Thoracic aorta (tissue), 2 donors: Measurements from ENCODE around the gene DUSP22. TPM values are rescaled to one million over a fixed set of nuclear protein-coding genes. Genes with fewer than 3 reads are reported as not detected.

ENCODE experiments used
- ATAC-seq: fragments of 150-250 bp; one replicate; pipeline ENCODE4 v1.8.0; 2017; ENCODE audit warnings: low read depth; ENCODE audit not compliant: insufficient number of reproducible peaks, low FRiP score
- DNase-seq: peaks from one replicate; pipeline ENCODE4 v3.0.0-alpha.2; 2020; ENCODE audit warnings: low spot score
- H3K27ac ChIP-seq, 2 donors: fragments of 200-600 bp; sonication (generic); 1 replicate in 1 of 2; 2 replicates in 1 of 2; pipeline ENCODE4 v1.5.1; 2016; ENCODE audit warnings: mild to moderate bottlenecking in 2 of 2, moderate library complexity in 2 of 2
- H3K27me3 ChIP-seq: fragments of 200-600 bp; sonication (generic); replicated peaks from 2 replicates; pipeline ENCODE4 v1.6.0; 2016; ENCODE audit warnings: mild to moderate bottlenecking; ENCODE audit not compliant: insufficient read depth
- H3K36me3 ChIP-seq: fragments of 200-600 bp; sonication (generic); one replicate; pipeline ENCODE4 v1.5.1; 2016
- H3K4me1 ChIP-seq, 2 donors: fragments of 200-600 bp; sonication (generic); 1 replicate in 1 of 2; 2 replicates in 1 of 2; pipeline versions ENCODE4 v1.5.1 to v1.6.0; 2016; ENCODE audit warnings: low read depth in 2 of 2, mild to moderate bottlenecking in 1 of 2; ENCODE audit not compliant: control insufficient read depth in 1 of 2
- H3K4me3 ChIP-seq: fragments of 200-600 bp; sonication (generic); 2 replicates; pipeline ENCODE4 v1.5.1; 2016; ENCODE audit warnings: mild to moderate bottlenecking
- H3K9me3 ChIP-seq: fragments of 200-600 bp; sonication (generic); 2 replicates; pipeline ENCODE4 v1.5.1; 2016
- CTCF ChIP-seq: fragments of 200-600 bp; sonication (generic); IDR thresholded peaks from one replicate; pipeline ENCODE4 v1.5.1; 2019; ENCODE audit warnings: antibody characterized with exemption
- total RNA-seq, 2 donors: library from RNA; depleted of rRNA; stranded (reverse); fragments of >200 nt; gene quantifications; one replicate each; pipeline versions ENCODE4 v1.1.0 to v1.2.3, GENCODE V29; 2016

The DUSP22 gene
- total RNA-seq, 2 donors from 2014 or later: 49.0 to 74.6 TPM

GRCh38 chr6:313087-313486 is 20.8 kb downstream of the DUSP22 start:
- Histone ChIP-seq H3K9me3 (no peaks in the 10 kb centered on the region), H3K4me1 (peaks cover 3 to 6% of the 10 kb centered on the region in 2 donors), H3K27me3 (no peaks in the 10 kb centered on the region), H3K4me3 (no peak overlapping the region), H3K36me3 (no peaks in the 10 kb centered on the region), H3K27ac (no peak overlapping the region)
- ATAC-seq (no peak), DNase-seq (no peak)
- TF ChIP-seq CTCF: no peak

- ATAC-seq (no peak), DNase-seq (no peak)
- no peak for TF ChIP-seq CTCF
- Histone ChIP-seq H3K4me3 (no peak overlapping the region), H3K27me3 (no peaks in the 10 kb centered on the region), H3K9me3 (no peaks in the 10 kb centered on the region), H3K27ac (no peak overlapping the region), H3K4me1 (peaks cover 3 to 6% of the 10 kb centered on the region in 2 donors), H3K36me3 (no peaks in the 10 kb centered on the region)
Measured at GRCh38 chr6:313917-314316, 21.6 kb downstream of the DUSP22 start.

- H3K27ac ChIP-seq: no peak overlapping the region
- no peak for ATAC-seq
- no peaks in the 10 kb centered on the region for H3K36me3 ChIP-seq
- DNase-seq: no peak
- peaks cover 3 to 6% of the 10 kb centered on the region in 2 donors for H3K4me1 ChIP-seq
- no peak overlapping the region for H3K4me3 ChIP-seq
- TF ChIP-seq CTCF: no peak
- no peaks in the 10 kb centered on the region for H3K27me3 ChIP-seq
- H3K9me3 ChIP-seq: no peaks in the 10 kb centered on the region
Measured at GRCh38 chr6:314377-314776, 22.1 kb downstream of the DUSP22 start.

- DNase-seq: no peak
- Histone ChIP-seq H3K27ac (no peak overlapping the region), H3K36me3 (no peaks in the 10 kb centered on the region), H3K27me3 (no peaks in the 10 kb centered on the region), H3K9me3 (no peaks in the 10 kb centered on the region), H3K4me3 (no peak overlapping the region), H3K4me1 (peaks cover 3 to 6% of the 10 kb centered on the region in 2 donors)
- TF ChIP-seq CTCF: no peak
- ATAC-seq: no peak
Measured at GRCh38 chr6:315226-315625, 22.9 kb downstream of the DUSP22 start.

GRCh38 chr6:315921-316752 is 23.9 kb downstream of the DUSP22 start:
- no peaks in the 10 kb centered on the region for H3K27me3 ChIP-seq
- no peak overlapping the region for H3K4me3 ChIP-seq
- H3K4me1 ChIP-seq: peaks cover 3 to 6% of the 10 kb centered on the region in 2 donors
- H3K9me3 ChIP-seq: no peaks in the 10 kb centered on the region
- no peak for TF ChIP-seq CTCF
- no peaks in the 10 kb centered on the region for H3K36me3 ChIP-seq
- no peak for ATAC-seq
- DNase-seq: no peak
- H3K27ac ChIP-seq: no peak overlapping the region
